Neural progenitor cell (in vitro differentiated cells): ENCODE measurements around the gene EPHA1. TPM values are rescaled to one million over a fixed set of nuclear protein-coding genes. Genes with fewer than 3 reads are reported as not detected.
A peak's percentile ranks its signal among the peaks of the same experiment; 100 is the strongest.

Experiments
- DNase-seq: peaks from one replicate; pipeline ENCODE4 v3.0.0-alpha.2; 2016; ENCODE audit warnings: low spot score
- H2AFZ ChIP-seq: fragments of 200-600 bp; sonication (generic); replicated peaks from 2 replicates; pipeline ENCODE4 v1.6.1; 2016; ENCODE audit warnings: antibody characterized with exemption
- H3F3A ChIP-seq: fragments of 200-600 bp; sonication (generic); 2 replicates; pipeline ENCODE4 v1.6.1; 2016; ENCODE audit warnings: antibody characterized with exemption, low read depth
- H3K27ac ChIP-seq: fragments of 200-600 bp; sonication (generic); 2 replicates; pipeline ENCODE4 v1.5.1; 2016; ENCODE audit warnings: mild to moderate bottlenecking
- H3K27me3 ChIP-seq: fragments of 200-600 bp; sonication (generic); 2 replicates; pipeline ENCODE4 v1.6.1; 2016; ENCODE audit warnings: mild to moderate bottlenecking, moderate library complexity
- H3K36me3 ChIP-seq: fragments of 200-600 bp; sonication (generic); 2 replicates; pipeline ENCODE4 v1.5.1; 2016
- H3K4me1 ChIP-seq: fragments of 200-600 bp; sonication (generic); 2 replicates; pipeline ENCODE4 v1.6.1; 2016; ENCODE audit warnings: mixed run types
- H3K4me2 ChIP-seq: fragments of 200-600 bp; sonication (generic); 2 replicates; pipeline ENCODE4 v1.6.1; 2016
- H3K4me3 ChIP-seq: fragments of 200-600 bp; sonication (generic); 2 replicates; pipeline ENCODE4 v1.5.1; 2016
- H3K79me2 ChIP-seq: fragments of 200-600 bp; sonication (generic); 2 replicates; pipeline ENCODE4 v1.6.1; 2016; ENCODE audit warnings: low read depth
- H3K9ac ChIP-seq: fragments of 200-600 bp; sonication (generic); 2 replicates; pipeline ENCODE4 v1.6.1; 2016
- H3K9me3 ChIP-seq: fragments of 200-600 bp; sonication (generic); 2 replicates; pipeline ENCODE4 v1.5.1; 2016; ENCODE audit warnings: low read depth
- H4K20me1 ChIP-seq: fragments of 200-600 bp; sonication (generic); 2 replicates; pipeline ENCODE4 v1.6.1; 2016; ENCODE audit warnings: low read depth
- H3K27ac Mint-ChIP-seq: 3 replicates; pipeline ENCODE4 v1.8.0; 2021; ENCODE audit warnings: mixed read lengths
- H3K27me3 Mint-ChIP-seq: 2 replicates; pipeline ENCODE4 v1.8.0; 2022; ENCODE audit warnings: low read depth, mild to moderate bottlenecking, inconsistent platforms, moderate library complexity, mixed read lengths; ENCODE audit not compliant: insufficient read depth
- H3K36me3 Mint-ChIP-seq: 3 replicates; pipeline ENCODE4 v1.8.0; 2021; ENCODE audit warnings: mixed read lengths
- H3K4me1 Mint-ChIP-seq: 3 replicates; pipeline ENCODE4 v1.8.0; 2021; ENCODE audit warnings: mixed read lengths
- H3K4me3 Mint-ChIP-seq: 3 replicates; pipeline ENCODE4 v1.8.0; 2021; ENCODE audit warnings: mild to moderate bottlenecking, moderate library complexity, mixed read lengths
- H3K9me3 Mint-ChIP-seq: 3 replicates; pipeline ENCODE4 v1.8.0; 2020; ENCODE audit warnings: mixed read lengths
- CTCF ChIP-seq: fragments of 200-600 bp; sonication (generic); IDR thresholded peaks from 2 replicates; pipeline ENCODE4 v1.5.1; 2017; ENCODE audit warnings: antibody characterized with exemption, mild to moderate bottlenecking
- EZH2 ChIP-seq: fragments of 200-600 bp; sonication (generic); IDR thresholded peaks from 2 replicates; pipeline ENCODE4 v1.6.1; 2017; ENCODE audit warnings: antibody characterized with exemption, mild to moderate bottlenecking, moderate library complexity
- EZH2phosphoT487 ChIP-seq: fragments of 200-600 bp; sonication (generic); IDR thresholded peaks from 2 replicates; pipeline ENCODE4 v1.6.1; 2017; ENCODE audit warnings: antibody characterized with exemption
- total RNA-seq: library from RNA; depleted of rRNA; stranded (reverse); fragments of >200 nt; gene quantifications from 2 replicates; pipeline ENCODE4 v1.2.3, GENCODE V29; 2015; ENCODE audit warnings: low replicate concordance

The EPHA1 gene
- total RNA-seq, 1 donor from 2014 or later: 4.1 TPM

GRCh38 chr7:143369678-143370651, 38.7 kb downstream of the EPHA1 start:
- H3K27me3 ChIP-seq: no peaks in the 10 kb centered on the region
- H3K9me3 ChIP-seq: no peaks in the 10 kb centered on the region
- no peaks in the 10 kb centered on the region for H3K36me3 ChIP-seq
- peak overlapping the region; percentile 14 for H3K4me2 ChIP-seq
- H4K20me1 ChIP-seq: no peaks in the 10 kb centered on the region
- TF ChIP-seq CTCF (no peak), EZH2 (no peak), EZH2phosphoT487 (no peak)
- H3K9ac ChIP-seq: no peak overlapping the region
- H3K36me3 Mint-ChIP-seq: no peaks in the 10 kb centered on the region
- H3F3A ChIP-seq: peaks cover 19% of the 10 kb centered on the region
- H3K4me3 Mint-ChIP-seq: no peak overlapping the region
- H3K4me3 ChIP-seq: no peak overlapping the region
- no peaks in the 10 kb centered on the region for H3K79me2 ChIP-seq
- H3K27ac Mint-ChIP-seq: no peak overlapping the region
- peaks cover 11% of the 10 kb centered on the region for H3K27me3 Mint-ChIP-seq
- peak; percentile 24 for DNase-seq
- no peaks in the 10 kb centered on the region for H3K9me3 Mint-ChIP-seq
- H2AFZ ChIP-seq: no peak overlapping the region
- H3K27ac ChIP-seq: no peak overlapping the region
- no peaks in the 10 kb centered on the region for H3K4me1 ChIP-seq
- H3K4me1 Mint-ChIP-seq: peaks cover 27% of the 10 kb centered on the region

DNA sequence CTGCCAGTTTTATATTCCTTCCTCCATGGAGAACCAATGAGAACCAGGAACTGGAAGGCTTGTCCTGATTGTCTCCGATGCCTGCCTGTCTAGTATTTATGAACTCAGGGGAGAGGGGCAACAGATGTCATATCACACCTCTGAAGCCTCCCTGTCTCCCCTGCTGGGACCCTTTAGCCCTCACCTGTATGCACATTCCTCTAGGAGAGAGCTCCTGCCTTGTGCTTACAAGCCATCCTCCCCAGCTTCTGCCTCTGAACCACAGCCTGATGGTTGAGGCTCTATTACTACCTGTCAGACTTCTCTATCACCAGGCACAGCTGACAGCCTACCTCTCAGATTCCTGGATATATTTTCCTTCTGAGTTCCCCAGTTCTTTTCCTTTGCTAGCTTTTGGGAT, 40.3 kb downstream of the EPHA1 start:
- Histone ChIP-seq H3K27ac (no peak overlapping the region), H3K9me3 (no peaks in the 10 kb centered on the region), H3K4me2 (no peak overlapping the region), H3K27me3 (peaks cover 12% of the 10 kb centered on the region), H3F3A (peaks cover 20% of the 10 kb centered on the region), H3K36me3 (no peaks in the 10 kb centered on the region), H3K79me2 (no peaks in the 10 kb centered on the region), H3K4me1 (no peaks in the 10 kb centered on the region), H2AFZ (no peak overlapping the region), H3K4me3 (no peak overlapping the region), H4K20me1 (no peaks in the 10 kb centered on the region), H3K9ac (no peak overlapping the region)
- Mint-ChIP-seq H3K36me3 (no peaks in the 10 kb centered on the region), H3K4me1 (peaks cover 25% of the 10 kb centered on the region), H3K27ac (no peak overlapping the region), H3K4me3 (no peak overlapping the region), H3K27me3 (peaks cover 4% of the 10 kb centered on the region), H3K9me3 (no peaks in the 10 kb centered on the region)
- TF ChIP-seq EZH2phosphoT487: no peak
- no peak for TF ChIP-seq CTCF
- TF ChIP-seq EZH2: no peak
- DNase-seq: no peak

GRCh38 chr7:143367972-143368371, 40.7 kb downstream of the EPHA1 start:
- Histone ChIP-seq H4K20me1 (no peaks in the 10 kb centered on the region), H3K36me3 (no peaks in the 10 kb centered on the region), H3K79me2 (no peaks in the 10 kb centered on the region), H3K4me1 (no peaks in the 10 kb centered on the region), H2AFZ (no peak overlapping the region), H3K4me3 (no peak overlapping the region), H3K4me2 (no peak overlapping the region), H3K27me3 (peaks cover 15% of the 10 kb centered on the region), H3K9me3 (no peaks in the 10 kb centered on the region), H3K27ac (no peak overlapping the region), H3F3A (peaks cover 24% of the 10 kb centered on the region), H3K9ac (no peak overlapping the region)
- Mint-ChIP-seq H3K27me3 (peaks cover 4% of the 10 kb centered on the region), H3K9me3 (no peaks in the 10 kb centered on the region), H3K36me3 (no peaks in the 10 kb centered on the region), H3K27ac (no peak overlapping the region), H3K4me3 (no peak overlapping the region), H3K4me1 (peaks cover 27% of the 10 kb centered on the region)
- DNase-seq: no peak
- no peak for TF ChIP-seq EZH2
- no peak for TF ChIP-seq EZH2phosphoT487
- no peak for TF ChIP-seq CTCF
